Measurements from ENCODE around the gene APC2.

The APC2 gene

GRCh38 chr19:1465191-1466016 is 15.5 kb downstream of the APC2 start:
- H3K4me3 ChIP-seq (replicated peaks; ENCODE audit: low read depth, low read length), result no peak overlapping the region
- TF ChIP-seq, protein P1, sequence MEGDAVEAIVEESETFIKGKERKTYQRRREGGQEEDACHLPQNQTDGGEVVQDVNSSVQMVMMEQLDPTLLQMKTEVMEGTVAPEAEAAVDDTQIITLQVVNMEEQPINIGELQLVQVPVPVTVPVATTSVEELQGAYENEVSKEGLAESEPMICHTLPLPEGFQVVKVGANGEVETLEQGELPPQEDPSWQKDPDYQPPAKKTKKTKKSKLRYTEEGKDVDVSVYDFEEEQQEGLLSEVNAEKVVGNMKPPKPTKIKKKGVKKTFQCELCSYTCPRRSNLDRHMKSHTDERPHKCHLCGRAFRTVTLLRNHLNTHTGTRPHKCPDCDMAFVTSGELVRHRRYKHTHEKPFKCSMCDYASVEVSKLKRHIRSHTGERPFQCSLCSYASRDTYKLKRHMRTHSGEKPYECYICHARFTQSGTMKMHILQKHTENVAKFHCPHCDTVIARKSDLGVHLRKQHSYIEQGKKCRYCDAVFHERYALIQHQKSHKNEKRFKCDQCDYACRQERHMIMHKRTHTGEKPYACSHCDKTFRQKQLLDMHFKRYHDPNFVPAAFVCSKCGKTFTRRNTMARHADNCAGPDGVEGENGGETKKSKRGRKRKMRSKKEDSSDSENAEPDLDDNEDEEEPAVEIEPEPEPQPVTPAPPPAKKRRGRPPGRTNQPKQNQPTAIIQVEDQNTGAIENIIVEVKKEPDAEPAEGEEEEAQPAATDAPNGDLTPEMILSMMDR (IDR thresholded peaks at IDR 0.05; ENCODE audit: low read length, missing control alignments), result peak; percentile 22
- DNase-seq (ENCODE audit: low read depth), result no peak

- no peak for DNase-seq (ENCODE audit: low read depth)
- H3K4me3 ChIP-seq (replicated peaks; ENCODE audit: low read depth, low read length), result no peak overlapping the region
These were observed 16.1 kb downstream of the APC2 start for GRCh38 chr19:1466018-1466460.

GRCh38 chr19:1466461-1467214 is 16.7 kb downstream of the APC2 start:
- H3K4me3 ChIP-seq (replicated peaks; ENCODE audit: low read depth, low read length), result no peak overlapping the region
- TF ChIP-seq, protein P1 (IDR thresholded peaks at IDR 0.05; ENCODE audit: low read length, missing control alignments), result no peak
- no peak for DNase-seq (ENCODE audit: low read depth)

More at GRCh38 chr19:1466018-1466460, 16.1 kb downstream of the APC2 start:
- TF ChIP-seq, protein P1 (IDR thresholded peaks at IDR 0.05; ENCODE audit: low read length, missing control alignments), result no peak

- TF ChIP-seq, protein P1 (IDR thresholded peaks at IDR 0.05; ENCODE audit: low read length, missing control alignments), result no peak
- no peak for DNase-seq (ENCODE audit: low read depth)
- no peak overlapping the region for H3K4me3 ChIP-seq (replicated peaks; ENCODE audit: low read depth, low read length)
These were observed 17.2 kb downstream of the APC2 start for GRCh38 chr19:1467215-1467489.

DNA sequence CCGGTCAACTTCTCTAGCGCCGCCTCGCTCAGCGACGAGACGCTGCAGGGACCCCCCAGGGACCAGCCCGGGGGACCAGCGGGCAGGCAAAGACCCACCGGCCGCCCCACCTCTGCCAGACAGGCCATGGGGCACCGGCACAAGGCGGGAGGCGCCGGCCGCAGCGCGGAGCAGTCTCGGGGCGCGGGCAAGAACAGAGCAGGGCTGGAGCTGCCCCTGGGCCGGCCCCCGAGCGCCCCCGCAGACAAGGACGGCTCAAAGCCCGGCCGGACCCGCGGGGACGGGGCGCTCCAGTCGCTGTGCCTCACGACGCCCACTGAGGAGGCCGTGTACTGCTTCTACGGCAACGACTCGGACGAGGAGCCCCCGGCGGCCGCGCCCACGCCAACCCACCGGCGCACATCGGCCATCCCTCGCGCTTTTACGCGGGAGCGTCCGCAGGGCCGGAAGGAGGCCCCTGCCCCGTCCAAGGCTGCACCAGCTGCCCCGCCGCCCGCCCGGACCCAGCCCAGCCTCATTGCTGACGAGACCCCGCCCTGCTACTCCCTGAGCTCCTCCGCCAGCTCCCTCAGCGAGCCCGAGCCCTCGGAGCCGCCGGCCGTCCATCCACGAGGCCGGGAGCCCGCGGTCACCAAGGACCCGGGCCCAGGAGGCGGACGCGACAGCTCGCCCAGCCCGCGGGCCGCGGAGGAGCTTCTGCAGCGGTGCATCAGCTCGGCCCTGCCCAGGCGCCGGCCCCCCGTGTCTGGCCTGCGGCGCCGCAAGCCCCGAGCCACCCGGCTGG is 17.8 kb downstream of the APC2 start:
- TF ChIP-seq, protein P1 (IDR thresholded peaks at IDR 0.05; ENCODE audit: low read length, missing control alignments), result no peak
- no peak for DNase-seq (ENCODE audit: low read depth)
- no peak overlapping the region for H3K4me3 ChIP-seq (replicated peaks; ENCODE audit: low read depth, low read length)

GRCh38 chr19:1468274-1468820 is 18.4 kb downstream of the APC2 start:
- H3K4me3 ChIP-seq (replicated peaks; ENCODE audit: low read depth, low read length), result peak overlapping the region; percentile 3
- TF ChIP-seq, protein P1 (IDR thresholded peaks at IDR 0.05; ENCODE audit: low read length, missing control alignments), result no peak
- DNase-seq (ENCODE audit: low read depth), result no peak
